Gastrocnemius medialis (tissue), 4 donors: ENCODE measurements around the gene MFSD6.

Experiments
- POLR2A ChIP-seq, 2 donors: fragments of 450-650 bp; IDR thresholded peaks; one replicate each; pipeline ENCODE4 v1.6.1; 2017; ENCODE audit warnings: antibody characterized with exemption in 2 of 2, mild to moderate bottlenecking in 2 of 2, moderate library complexity in 2 of 2
- TF ChIP-seq, protein P1 (sequence below), 5 experiments: fragments of 450-650 bp in 3 of 5; fragments of 200-600 bp in 2 of 5; sonication (generic) in 2 of 5; IDR thresholded peaks in 4 of 5; conservative IDR thresholded peaks in 1 of 5; 1 replicate in 4 of 5; 2 replicates in 1 of 5; pipeline ENCODE4 v1.5.1; 2016 to 2019; ENCODE audit warnings: antibody characterized with exemption in 5 of 5, mild to moderate bottlenecking in 3 of 5, moderate library complexity in 3 of 5

DNA sequence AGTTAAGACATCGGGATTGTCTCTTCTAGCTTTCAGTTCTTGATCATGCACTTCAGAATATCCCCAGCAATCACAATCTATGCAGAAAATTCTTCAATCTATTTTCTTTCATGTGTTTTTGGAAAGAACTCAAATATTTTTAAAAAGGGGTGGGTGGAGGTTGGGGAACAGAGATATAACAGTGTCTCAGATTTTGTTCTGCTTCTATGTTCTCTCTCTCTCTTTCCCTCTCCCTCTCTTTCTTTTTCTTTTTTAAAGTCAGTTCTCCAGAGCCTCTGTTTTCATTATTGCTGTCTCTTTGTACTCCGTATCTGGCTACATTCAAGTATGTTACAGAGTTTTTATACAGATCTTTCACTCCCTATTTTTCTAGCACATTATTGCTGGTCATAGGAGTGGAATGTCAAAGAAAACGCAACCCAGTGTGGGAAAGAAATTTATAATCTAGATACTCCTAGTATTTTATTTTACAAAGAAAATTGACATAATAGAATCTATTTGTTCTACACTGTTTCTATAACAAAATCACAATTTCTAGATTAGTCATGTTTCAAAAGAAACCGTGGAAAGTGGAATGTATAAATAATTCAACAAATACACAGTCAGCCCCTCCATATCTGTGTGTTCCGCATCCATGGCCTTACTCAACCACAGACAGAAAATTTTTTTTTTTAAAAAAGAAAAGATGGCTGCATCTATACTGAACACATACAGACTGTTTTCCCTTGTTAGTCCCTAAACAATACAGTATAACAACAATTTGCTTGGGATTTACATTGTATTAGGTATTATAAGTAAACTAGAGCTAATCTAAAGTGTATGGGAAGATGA is 137.6 kb downstream of the MFSD6 start:
- no peak for TF ChIP-seq POLR2A (IDR thresholded peaks at IDR 0.05)
- TF ChIP-seq, protein P1, sequence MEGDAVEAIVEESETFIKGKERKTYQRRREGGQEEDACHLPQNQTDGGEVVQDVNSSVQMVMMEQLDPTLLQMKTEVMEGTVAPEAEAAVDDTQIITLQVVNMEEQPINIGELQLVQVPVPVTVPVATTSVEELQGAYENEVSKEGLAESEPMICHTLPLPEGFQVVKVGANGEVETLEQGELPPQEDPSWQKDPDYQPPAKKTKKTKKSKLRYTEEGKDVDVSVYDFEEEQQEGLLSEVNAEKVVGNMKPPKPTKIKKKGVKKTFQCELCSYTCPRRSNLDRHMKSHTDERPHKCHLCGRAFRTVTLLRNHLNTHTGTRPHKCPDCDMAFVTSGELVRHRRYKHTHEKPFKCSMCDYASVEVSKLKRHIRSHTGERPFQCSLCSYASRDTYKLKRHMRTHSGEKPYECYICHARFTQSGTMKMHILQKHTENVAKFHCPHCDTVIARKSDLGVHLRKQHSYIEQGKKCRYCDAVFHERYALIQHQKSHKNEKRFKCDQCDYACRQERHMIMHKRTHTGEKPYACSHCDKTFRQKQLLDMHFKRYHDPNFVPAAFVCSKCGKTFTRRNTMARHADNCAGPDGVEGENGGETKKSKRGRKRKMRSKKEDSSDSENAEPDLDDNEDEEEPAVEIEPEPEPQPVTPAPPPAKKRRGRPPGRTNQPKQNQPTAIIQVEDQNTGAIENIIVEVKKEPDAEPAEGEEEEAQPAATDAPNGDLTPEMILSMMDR (IDR thresholded peaks at IDR 0.05 in 4 of 5, conservative IDR thresholded peaks at IDR 0.05 in 1 of 5) = no peak
